ENCODE data around the gene SLC37A3. TPM values are rescaled to one million over a fixed set of nuclear protein-coding genes. Genes with fewer than 3 reads are reported as not detected.

The SLC37A3 gene
- total RNA-seq, 1 experiment from 2014 or later, result 52.7 TPM

DNA sequence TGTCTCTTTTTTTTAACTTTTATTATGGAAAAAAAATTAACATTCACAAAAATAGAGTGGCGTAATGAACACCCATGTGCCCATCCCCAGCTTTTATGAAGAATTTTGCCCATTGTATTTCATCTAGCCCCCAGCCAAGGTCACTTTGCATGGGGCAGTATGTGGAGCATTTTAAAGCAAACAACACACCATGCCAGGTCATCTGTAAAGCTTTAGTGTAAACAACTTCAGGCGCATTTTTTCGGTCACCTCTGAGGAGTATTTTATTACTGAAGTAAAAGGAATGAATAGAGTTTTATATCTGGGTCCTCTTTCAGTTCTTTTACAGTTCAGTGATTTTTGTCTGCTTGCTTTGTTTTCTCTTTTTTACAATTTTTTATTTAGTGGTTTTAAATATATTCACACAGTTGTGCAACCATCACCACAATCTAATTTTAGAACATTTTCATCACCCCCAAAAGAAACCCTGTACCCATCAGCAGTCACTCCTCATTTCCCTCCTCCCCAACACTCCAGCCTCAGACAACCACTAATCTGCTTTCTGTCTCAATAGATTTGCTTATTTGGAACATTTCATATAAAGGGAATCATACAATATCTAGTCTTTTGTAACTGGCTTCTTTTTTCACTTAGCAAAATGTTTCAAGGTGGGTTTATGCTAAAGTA is 87.9 kb downstream of the SLC37A3 start:
- H3K9me3 Mint-ChIP-seq, result peaks cover 16 to 18% of the 10 kb centered on the region in 2 experiments
- no peak overlapping the region for H3K27ac ChIP-seq (ENCODE audit: insufficient read length, low read depth, low read length)
- no peak overlapping the region for H3T11ph ChIP-seq (ENCODE audit: low read length)
- no CpG with 5 or more reads among the region's 3 CpGs for WGBS (ENCODE audit: extremely low coverage, insufficient read length, low lambda C conversion rate)
- no peak overlapping the region for H2BK5ac ChIP-seq (ENCODE audit: insufficient read length, low read length)
- no peak overlapping the region for H3K4me3 Mint-ChIP-seq
- no peak overlapping the region for H4K8ac ChIP-seq (replicated peaks; ENCODE audit: insufficient read length, low read depth, low read length)
- H2BK120ac ChIP-seq (ENCODE audit: low read depth, low read length, poor library complexity, severe bottlenecking), result no peak overlapping the region
- DNase-seq, result no peak
- no peaks in the 10 kb centered on the region for H3K79me1 ChIP-seq (ENCODE audit: insufficient read depth, low read depth, low read length, poor library complexity, severe bottlenecking)
- no peaks in the 10 kb centered on the region for H3K27me3 Mint-ChIP-seq (ENCODE audit: low read depth)
- H3K14ac ChIP-seq (ENCODE audit: insufficient read depth, low read length), result no peak overlapping the region
- H3K4me1 Mint-ChIP-seq, result peaks cover 8 to 11% of the 10 kb centered on the region in 2 experiments
- H3K27me3 ChIP-seq (ENCODE audit: insufficient read depth, low read length), result no peaks in the 10 kb centered on the region
- no peak overlapping the region for H2AK5ac ChIP-seq (ENCODE audit: insufficient read length, low read length)
- H3K9ac ChIP-seq (ENCODE audit: extremely low read depth, insufficient read length, low read length), result no peak overlapping the region
- H2BK15ac ChIP-seq (ENCODE audit: low read depth, low read length), result no peak overlapping the region
- TF ChIP-seq, protein P1, sequence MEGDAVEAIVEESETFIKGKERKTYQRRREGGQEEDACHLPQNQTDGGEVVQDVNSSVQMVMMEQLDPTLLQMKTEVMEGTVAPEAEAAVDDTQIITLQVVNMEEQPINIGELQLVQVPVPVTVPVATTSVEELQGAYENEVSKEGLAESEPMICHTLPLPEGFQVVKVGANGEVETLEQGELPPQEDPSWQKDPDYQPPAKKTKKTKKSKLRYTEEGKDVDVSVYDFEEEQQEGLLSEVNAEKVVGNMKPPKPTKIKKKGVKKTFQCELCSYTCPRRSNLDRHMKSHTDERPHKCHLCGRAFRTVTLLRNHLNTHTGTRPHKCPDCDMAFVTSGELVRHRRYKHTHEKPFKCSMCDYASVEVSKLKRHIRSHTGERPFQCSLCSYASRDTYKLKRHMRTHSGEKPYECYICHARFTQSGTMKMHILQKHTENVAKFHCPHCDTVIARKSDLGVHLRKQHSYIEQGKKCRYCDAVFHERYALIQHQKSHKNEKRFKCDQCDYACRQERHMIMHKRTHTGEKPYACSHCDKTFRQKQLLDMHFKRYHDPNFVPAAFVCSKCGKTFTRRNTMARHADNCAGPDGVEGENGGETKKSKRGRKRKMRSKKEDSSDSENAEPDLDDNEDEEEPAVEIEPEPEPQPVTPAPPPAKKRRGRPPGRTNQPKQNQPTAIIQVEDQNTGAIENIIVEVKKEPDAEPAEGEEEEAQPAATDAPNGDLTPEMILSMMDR (conservative IDR thresholded peaks at IDR 0.05), result no peak
- peaks cover 5% of the 10 kb centered on the region for H3K9me3 ChIP-seq (ENCODE audit: control insufficient read depth, low read depth, low read length)
- H3K4ac ChIP-seq (ENCODE audit: low read depth, low read length), result no peak overlapping the region
- no peak overlapping the region for H2BK12ac ChIP-seq (ENCODE audit: insufficient read length, low read depth, low read length)
- H3K4me1 ChIP-seq (ENCODE audit: insufficient read depth, low read length), result no peaks in the 10 kb centered on the region
- H3K56ac ChIP-seq (ENCODE audit: insufficient read length, low read depth, low read length), result no peak overlapping the region
- H3K23me2 ChIP-seq (ENCODE audit: insufficient read length, low read depth, low read length, poor library complexity, severe bottlenecking), result no peaks in the 10 kb centered on the region
- no peak overlapping the region for H3K18ac ChIP-seq (ENCODE audit: insufficient read length, low read depth, low read length)
- no peak overlapping the region for H3K4me2 ChIP-seq (ENCODE audit: insufficient read depth, insufficient read length, low read length)
- no peak overlapping the region for H4K5ac ChIP-seq (ENCODE audit: insufficient read length, low read depth, low read length)
- H2AFZ ChIP-seq (ENCODE audit: low read length), result no peak overlapping the region
- H3K23ac ChIP-seq (ENCODE audit: insufficient read length, low read depth, low read length), result no peak overlapping the region
- 0 out of 7 replicates have a peak overlapping the region, but pooled peaks of 1 of the 3 experiments have one; percentile 14 for H3K27ac Mint-ChIP-seq
- H4K20me1 ChIP-seq (ENCODE audit: control insufficient read depth, insufficient read depth, insufficient read length), result no peaks in the 10 kb centered on the region
- no peak overlapping the region for H4K91ac ChIP-seq (ENCODE audit: insufficient read length, low read depth, low read length)
- H3K79me2 ChIP-seq (ENCODE audit: insufficient read depth, low read length), result no peaks in the 10 kb centered on the region
- H2BK20ac ChIP-seq (ENCODE audit: low read depth, low read length, poor library complexity, severe bottlenecking), result no peak overlapping the region
- peaks cover 14 to 18% (median 16%) of the 10 kb centered on the region in 3 experiments for H3K36me3 Mint-ChIP-seq (ENCODE audit: insufficient read depth in 1 of 3, low read depth in 3 of 3)

Data from H9 (cell line).